ENCODE results near the gene ERBB4.

- TF ChIP-seq CTCF (IDR thresholded peaks at IDR 0.05; ENCODE audit: low read depth, low read length, poor library complexity, severe bottlenecking) (no peak), EZH2phosphoT487 (IDR thresholded peaks at IDR 0.05; ENCODE audit: borderline replicate concordance, low read length) (no peak)
These were observed 177.3 kb downstream of the ERBB4 start for GRCh38 chr2:212361174-212361756.

All from DOHH2 (cell line).